ENCODE results near the gene SOD3. TPM values are rescaled to one million over a fixed set of nuclear protein-coding genes. Genes with fewer than 3 reads are reported as not detected.

The SOD3 gene
- total and polyA plus RNA-seq, 2 donors from 2014 or later, result 111 to 193 TPM

- no peaks in the 10 kb centered on the region for H3K27me3 ChIP-seq (ENCODE audit: control insufficient read depth, insufficient read depth, low read length)
- no peaks in the 10 kb centered on the region for H3K4me1 ChIP-seq (ENCODE audit: control insufficient read depth in 2 of 3, insufficient read depth in 2 of 3, low read depth in 1 of 3, low read length in 3 of 3)
- H3K4me3 ChIP-seq (ENCODE audit: low read length in 3 of 3), result no peak overlapping the region
- FAIRE-seq (no peak), DNase-seq (no peak)
- H3K9ac ChIP-seq (ENCODE audit: low read length in 3 of 3), result no peak overlapping the region
- no peaks in the 10 kb centered on the region for H3K36me3 ChIP-seq (ENCODE audit: control insufficient read depth in 2 of 3, insufficient read depth in 3 of 3, low read length in 3 of 3)
- intact Hi-C loops (cut with DNase I), result no loop called here
- TF ChIP-seq CTCF (IDR thresholded peaks at IDR 0.05; ENCODE audit: borderline replicate concordance, extremely low read depth, insufficient read depth), result no peak
- no peak overlapping the region for H3K27ac ChIP-seq (ENCODE audit: low read depth in 2 of 2, low read length in 2 of 2)
- no peaks in the 10 kb centered on the region for H3K9me3 ChIP-seq (ENCODE audit: control insufficient read depth in 2 of 3, insufficient read depth in 1 of 3, low read length in 3 of 3)
Observed at GRCh38 chr4:24808261-24808660, 12.9 kb downstream of the SOD3 start.

GRCh38 chr4:24808955-24809354 lies 13.6 kb downstream of the SOD3 start:
- TF ChIP-seq CTCF (IDR thresholded peaks at IDR 0.05; ENCODE audit: borderline replicate concordance, extremely low read depth, insufficient read depth), result no peak
- no peaks in the 10 kb centered on the region for H3K36me3 ChIP-seq (ENCODE audit: control insufficient read depth in 2 of 3, insufficient read depth in 3 of 3, low read length in 3 of 3)
- H3K9me3 ChIP-seq (ENCODE audit: control insufficient read depth in 2 of 3, insufficient read depth in 1 of 3, low read length in 3 of 3), result no peaks in the 10 kb centered on the region
- H3K4me1 ChIP-seq (ENCODE audit: control insufficient read depth in 2 of 3, insufficient read depth in 2 of 3, low read depth in 1 of 3, low read length in 3 of 3), result no peaks in the 10 kb centered on the region
- FAIRE-seq (no peak), DNase-seq (no peak)
- intact Hi-C loops (cut with DNase I), result no loop called here
- H3K27ac ChIP-seq (ENCODE audit: low read depth in 2 of 2, low read length in 2 of 2), result no peak overlapping the region
- no peaks in the 10 kb centered on the region for H3K27me3 ChIP-seq (ENCODE audit: control insufficient read depth, insufficient read depth, low read length)
- no peak overlapping the region for H3K4me3 ChIP-seq (ENCODE audit: low read length in 3 of 3)
- no peak overlapping the region for H3K9ac ChIP-seq (ENCODE audit: low read length in 3 of 3)

- H3K27ac ChIP-seq (ENCODE audit: low read depth in 2 of 2, low read length in 2 of 2), result no peak overlapping the region
Observed at GRCh38 chr4:24809376-24809775, 14.0 kb downstream of the SOD3 start.

More at GRCh38 chr4:24809376-24809775, 14.0 kb downstream of the SOD3 start:
- H3K4me3 ChIP-seq (ENCODE audit: low read length in 3 of 3), result no peak overlapping the region
- DNase-seq (no peak), FAIRE-seq (no peak)
- no peak for TF ChIP-seq CTCF (IDR thresholded peaks at IDR 0.05; ENCODE audit: borderline replicate concordance, extremely low read depth, insufficient read depth)
- H3K9me3 ChIP-seq (ENCODE audit: control insufficient read depth in 2 of 3, insufficient read depth in 1 of 3, low read length in 3 of 3), result no peaks in the 10 kb centered on the region
- no peaks in the 10 kb centered on the region for H3K27me3 ChIP-seq (ENCODE audit: control insufficient read depth, insufficient read depth, low read length)
- no peaks in the 10 kb centered on the region for H3K4me1 ChIP-seq (ENCODE audit: control insufficient read depth in 2 of 3, insufficient read depth in 2 of 3, low read depth in 1 of 3, low read length in 3 of 3)
- no peaks in the 10 kb centered on the region for H3K36me3 ChIP-seq (ENCODE audit: control insufficient read depth in 2 of 3, insufficient read depth in 3 of 3, low read length in 3 of 3)
- no peak overlapping the region for H3K9ac ChIP-seq (ENCODE audit: low read length in 3 of 3)
- intact Hi-C loops (cut with DNase I), result no loop called here

Measured in kidney (tissue), 14 donors.